HepG2 (cell line): ENCODE results near the gene CTNND2. TPM values are rescaled to one million over a fixed set of nuclear protein-coding genes. Genes with fewer than 3 reads are reported as not detected.

ENCODE experiments used
- CTCF ChIP-seq: sonication (generic); formaldehyde crosslinking; IDR thresholded peaks from 2 replicates; pipeline ENCODE4 v1.5.0; 2020; ENCODE audit warnings: mild to moderate bottlenecking, missing genetic modification reagents, moderate library complexity
- ELF1 ChIP-seq: sonication (generic); formaldehyde crosslinking; IDR thresholded peaks from 2 replicates; pipeline ENCODE4 v1.4.0; 2020; ENCODE audit warnings: missing genetic modification reagents
- FOSL2 ChIP-seq: sonication (generic); formaldehyde crosslinking; IDR thresholded peaks from 2 replicates; pipeline ENCODE4 v1.4.0; 2020; ENCODE audit warnings: missing genetic modification reagents
- HOMEZ ChIP-seq: IDR thresholded peaks from 2 replicates; pipeline ENCODE4 v1.6.1; 2016; ENCODE audit warnings: low read depth
- MED13 ChIP-seq: sonication (generic); formaldehyde crosslinking; IDR thresholded peaks from 2 replicates; pipeline ENCODE4 v1.5.0; 2020; ENCODE audit warnings: missing genetic modification reagents
- MLX ChIP-seq: IDR thresholded peaks from 2 replicates; pipeline ENCODE4 v1.6.1; 2016
- SPEN ChIP-seq: sonication (generic); formaldehyde crosslinking; IDR thresholded peaks from 2 replicates; pipeline ENCODE4 v1.5.1; 2020; ENCODE audit warnings: low read depth, mild to moderate bottlenecking, missing genetic modification reagents
- SSRP1 ChIP-seq: IDR thresholded peaks from 2 replicates; pipeline ENCODE4 v1.6.1; 2016; ENCODE audit warnings: control low read depth
- THYN1 ChIP-seq: sonication (generic); formaldehyde crosslinking; IDR thresholded peaks from 2 replicates; pipeline ENCODE4 v1.8.1; 2023; ENCODE audit warnings: low read depth, mild to moderate bottlenecking, moderate library complexity, missing genetic modification reagents, borderline replicate concordance
- TRAFD1 ChIP-seq: sonication (generic); formaldehyde crosslinking; IDR thresholded peaks from 2 replicates; pipeline ENCODE4 v1.5.1; 2020; ENCODE audit warnings: missing genetic modification reagents, mild to moderate bottlenecking, borderline replicate concordance
- ZBTB39 ChIP-seq: sonication (generic); formaldehyde crosslinking; IDR thresholded peaks from 2 replicates; pipeline ENCODE4 v1.5.0; 2020; ENCODE audit warnings: missing genetic modification reagents
- ZNF263 ChIP-seq: sonication (generic); formaldehyde crosslinking; IDR thresholded peaks from 2 replicates; pipeline ENCODE4 v1.4.0; 2020; ENCODE audit warnings: missing genetic modification reagents
- ZNF333 ChIP-seq: sonication (generic); formaldehyde crosslinking; IDR thresholded peaks from 2 replicates; pipeline ENCODE4 v1.4.0; 2020; ENCODE audit warnings: mild to moderate bottlenecking, missing genetic modification reagents, borderline replicate concordance
- ZNF451 ChIP-seq: sonication (generic); formaldehyde crosslinking; IDR thresholded peaks from 2 replicates; pipeline ENCODE4 v1.5.0; 2020; ENCODE audit warnings: mild to moderate bottlenecking, missing genetic modification reagents
- ZNF747 ChIP-seq: sonication (generic); formaldehyde crosslinking; IDR thresholded peaks from 2 replicates; pipeline ENCODE4 v1.8.1; 2023; ENCODE audit warnings: missing genetic modification reagents, mild to moderate bottlenecking, borderline replicate concordance
- polyA plus RNA-seq, 8 experiments: library from polyadenylated mRNA; depleted of rRNA in 3 of 8; stranded (reverse) in 7 of 8; unstranded in 1 of 8; fragments of >200 nt; fragmentation: Illumina TruSeq in 4 of 8; extraction: Trizol in 4 of 8; gene quantifications; 2 replicates each; pipeline versions ENCODE4 v1.2.1 to v1.2.3, GENCODE V29; 2011 to 2016; ENCODE audit warnings: low read depth in 4 of 8, missing spikeins in 1 of 8, mixed read lengths in 1 of 8; ENCODE audit not compliant: insufficient read depth in 1 of 8
- total RNA-seq, 5 experiments: library from RNA; depleted of rRNA; stranded (reverse); fragments of >200 nt; fragmentation: Illumina TruSeq; extraction: Trizol; gene quantifications; 2 replicates each; pipeline ENCODE4 v1.2.3, GENCODE V29; 2016; ENCODE audit warnings: low read depth in 1 of 5

CTNND2 gene
- total and polyA plus RNA-seq, 2 of the 13 experiments (the other 11 are each of a cell fraction or from before 2014, with no cell fraction given) = not detected

GRCh38 chr5:11602298-11602697 is 301.9 kb downstream of the CTNND2 start (continued):
- TF ChIP-seq ZBTB39 (CRISPR knock-in tag) (no peak), SPEN (CRISPR knock-in tag) (no peak), ZNF263 (CRISPR knock-in tag) (no peak), SSRP1 (CRISPR knock-in tag) (no peak), HOMEZ (CRISPR knock-in tag) (no peak), ZNF451 (CRISPR knock-in tag) (no peak), MED13 (CRISPR knock-in tag) (no peak), CTCF (CRISPR knock-in tag) (peak; percentile 43), TRAFD1 (CRISPR knock-in tag) (no peak), ZNF747 (no peak), ELF1 (CRISPR knock-in tag) (no peak), FOSL2 (CRISPR knock-in tag) (no peak), MLX (CRISPR knock-in tag) (no peak), ZNF333 (no peak), THYN1 (no peak)
